ENCODE measurements around the gene ANKS1B. TPM values are rescaled to one million over a fixed set of nuclear protein-coding genes. Genes with fewer than 3 reads are reported as not detected.

Gene ANKS1B
- total RNA-seq, 1 donor from 2014 or later = 11.3 TPM

GRCh38 chr12:98743362-98743953, 1241.3 kb downstream of the ANKS1B start:
- peak; percentile 72 for TF ChIP-seq CTCF (IDR thresholded peaks at IDR 0.05; ENCODE audit: partially characterized antibody, unreplicated experiment)
- H3K36me3 Mint-ChIP-seq (ENCODE audit: unreplicated experiment) = no peaks in the 10 kb centered on the region
- H3K27me3 Mint-ChIP-seq (ENCODE audit: unreplicated experiment) = peaks cover 10% of the 10 kb centered on the region
- no peak overlapping the region for H3K4me3 Mint-ChIP-seq (ENCODE audit: unreplicated experiment)
- H3K9me3 Mint-ChIP-seq (ENCODE audit: unreplicated experiment) = no peaks in the 10 kb centered on the region
- DNase-seq = peak; percentile 74
- H3K27ac Mint-ChIP-seq (ENCODE audit: unreplicated experiment) = no peak overlapping the region
- H3K4me1 Mint-ChIP-seq (ENCODE audit: low read depth, unreplicated experiment) = peaks cover 6% of the 10 kb centered on the region

- H3K9me3 Mint-ChIP-seq (ENCODE audit: unreplicated experiment) = no peaks in the 10 kb centered on the region
- H3K4me1 Mint-ChIP-seq (ENCODE audit: low read depth, unreplicated experiment) = peaks cover 6% of the 10 kb centered on the region
- peak overlapping the region; percentile 35 for H3K4me3 Mint-ChIP-seq (ENCODE audit: unreplicated experiment)
- DNase-seq = peak; percentile 56
- no peak for TF ChIP-seq CTCF (IDR thresholded peaks at IDR 0.05; ENCODE audit: partially characterized antibody, unreplicated experiment)
- H3K36me3 Mint-ChIP-seq (ENCODE audit: unreplicated experiment) = no peaks in the 10 kb centered on the region
- H3K27me3 Mint-ChIP-seq (ENCODE audit: unreplicated experiment) = peaks cover 6% of the 10 kb centered on the region
- no peak overlapping the region for H3K27ac Mint-ChIP-seq (ENCODE audit: unreplicated experiment)
These were observed 1243.0 kb downstream of the ANKS1B start for GRCh38 chr12:98741556-98742265.

- Mint-ChIP-seq H3K4me3 (ENCODE audit: unreplicated experiment) (peak overlapping the region; percentile 35), H3K9me3 (ENCODE audit: unreplicated experiment) (no peaks in the 10 kb centered on the region), H3K36me3 (ENCODE audit: unreplicated experiment) (no peaks in the 10 kb centered on the region)
These were observed 1243.6 kb downstream of the ANKS1B start for GRCh38 chr12:98741196-98741555.

GRCh38 chr12:98740751-98741150, 1244.0 kb downstream of the ANKS1B start:
- Mint-ChIP-seq H3K27ac (ENCODE audit: unreplicated experiment) (no peak overlapping the region), H3K4me3 (ENCODE audit: unreplicated experiment) (no peak overlapping the region), H3K27me3 (ENCODE audit: unreplicated experiment) (peaks cover 1% of the 10 kb centered on the region), H3K9me3 (ENCODE audit: unreplicated experiment) (no peaks in the 10 kb centered on the region), H3K4me1 (ENCODE audit: low read depth, unreplicated experiment) (peaks cover 9% of the 10 kb centered on the region), H3K36me3 (ENCODE audit: unreplicated experiment) (no peaks in the 10 kb centered on the region)
- no peak for DNase-seq
- no peak for TF ChIP-seq CTCF (IDR thresholded peaks at IDR 0.05; ENCODE audit: partially characterized antibody, unreplicated experiment)

More at GRCh38 chr12:98741196-98741555, 1243.6 kb downstream of the ANKS1B start:
- no peak for TF ChIP-seq CTCF (IDR thresholded peaks at IDR 0.05; ENCODE audit: partially characterized antibody, unreplicated experiment)
- Mint-ChIP-seq H3K27ac (ENCODE audit: unreplicated experiment) (no peak overlapping the region), H3K4me1 (ENCODE audit: low read depth, unreplicated experiment) (peaks cover 9% of the 10 kb centered on the region), H3K27me3 (ENCODE audit: unreplicated experiment) (peaks cover under 1% of the 10 kb centered on the region)
- DNase-seq = no peak

- Mint-ChIP-seq H3K27me3 (ENCODE audit: unreplicated experiment) (peaks cover 3% of the 10 kb centered on the region), H3K9me3 (ENCODE audit: unreplicated experiment) (no peaks in the 10 kb centered on the region), H3K4me1 (ENCODE audit: low read depth, unreplicated experiment) (peaks cover 9% of the 10 kb centered on the region), H3K4me3 (ENCODE audit: unreplicated experiment) (no peak overlapping the region), H3K27ac (ENCODE audit: unreplicated experiment) (no peak overlapping the region), H3K36me3 (ENCODE audit: unreplicated experiment) (no peaks in the 10 kb centered on the region)
- TF ChIP-seq CTCF (IDR thresholded peaks at IDR 0.05; ENCODE audit: partially characterized antibody, unreplicated experiment) = no peak
- DNase-seq = no peak
These were observed 1246.2 kb downstream of the ANKS1B start for GRCh38 chr12:98738539-98738938.

Measured in glutamatergic neuron (in vitro differentiated cells).